Natural killer cell (primary cell): Measurements from ENCODE around the gene AKAP6. TPM values are rescaled to one million over a fixed set of nuclear protein-coding genes. Genes with fewer than 3 reads are reported as not detected.

Experiments
- ATAC-seq, 3 donors: fragments of 150-1000 bp in 2 of 3; fragments of 200-7000 bp in 1 of 3; cut with Tn5 transposase; 1 replicate in 1 of 3; 2 replicates in 2 of 3; pipeline ENCODE4 v1.10.0; 2021; ENCODE audit warnings: mild to moderate bottlenecking in 2 of 3, moderate library complexity in 2 of 3
- DNase-seq, 2 donors: peaks; one replicate each; pipeline versions ENCODE4 v3.0.0 to v3.0.0-alpha.2; 2013 to 2021; ENCODE audit warnings: mixed read lengths in 1 of 2
- H3K27ac ChIP-seq: one replicate; pipeline ENCODE4 v1.5.1; 2013; ENCODE audit warnings: mild to moderate bottlenecking, low read length
- H3K27me3 ChIP-seq: one replicate; pipeline ENCODE4 v1.6.1; 2013; ENCODE audit warnings: low read length; ENCODE audit not compliant: control insufficient read depth, insufficient read depth
- H3K36me3 ChIP-seq: one replicate; pipeline ENCODE4 v1.6.1; 2013; ENCODE audit warnings: low read length; ENCODE audit not compliant: control insufficient read depth, insufficient read depth
- H3K4me1 ChIP-seq: one replicate; pipeline ENCODE4 v1.6.1; 2013; ENCODE audit warnings: low read length; ENCODE audit not compliant: control insufficient read depth, insufficient read depth
- H3K4me3 ChIP-seq: one replicate; pipeline ENCODE4 v1.5.1; 2013; ENCODE audit warnings: low read length
- H3K9me3 ChIP-seq: one replicate; pipeline ENCODE4 v1.6.1; 2013; ENCODE audit warnings: low read length; ENCODE audit not compliant: control insufficient read depth, insufficient read depth
- H3K27ac Mint-ChIP-seq, 2 donors: one replicate each; pipeline ENCODE4 v1.8.0; 2022; ENCODE audit warnings: mild to moderate bottlenecking in 2 of 2, mixed read lengths in 2 of 2, moderate library complexity in 1 of 2
- H3K27me3 Mint-ChIP-seq, 2 donors: one replicate each; pipeline ENCODE4 v1.8.0; 2022; ENCODE audit warnings: low read depth in 2 of 2, mixed read lengths in 2 of 2
- H3K36me3 Mint-ChIP-seq: one replicate; pipeline ENCODE4 v1.8.0; 2022; ENCODE audit warnings: mixed read lengths
- H3K4me1 Mint-ChIP-seq, 2 donors: one replicate each; pipeline ENCODE4 v1.8.0; 2022; ENCODE audit warnings: mixed read lengths in 2 of 2
- H3K4me3 Mint-ChIP-seq: one replicate; pipeline ENCODE4 v1.8.0; 2022; ENCODE audit warnings: mild to moderate bottlenecking, moderate library complexity, mixed read lengths
- H3K9me3 Mint-ChIP-seq, 2 donors: one replicate each; pipeline ENCODE4 v1.8.0; 2022; ENCODE audit warnings: mixed read lengths in 2 of 2
- WGBS: methylation state at CpG from one replicate; pipeline ENCODE4 v1.1.7; 2013; ENCODE audit warnings: missing lambda C conversion rate; ENCODE audit not compliant: insufficient coverage; 5-methylcytosine and 5-hydroxymethylcytosine counted together
- intact Hi-C: fragments of 100-400 bp; cut with micrococcal nuclease; formaldehyde crosslinking; loops from one replicate; pipeline ENCODE4 v1.14.2; 2022
- total RNA-seq, 4 donors: library from RNA; stranded (reverse); fragments of 120-200 nt in 1 of 4; gene quantifications; one replicate each; pipeline versions ENCODE4 v1.2.3 to v1.2.4, GENCODE V29; 2013 to 2022
- TF ChIP-seq, protein P1 (sequence below): fragments of 200-600 bp; IDR thresholded peaks from one replicate; pipeline ENCODE4 v1.8.0; 2022; ENCODE audit warnings: antibody characterized with exemption

Gene AKAP6
- total RNA-seq, 3 donors from 2014 or later (not counting 1 experiment from before 2014, with no cell fraction given) = 0.21 to 1.3 (median 0.80) TPM

- Histone ChIP-seq H3K9me3 (no peaks in the 10 kb centered on the region), H3K4me1 (no peaks in the 10 kb centered on the region), H3K4me3 (no peak overlapping the region), H3K27ac (no peak overlapping the region), H3K36me3 (no peaks in the 10 kb centered on the region), H3K27me3 (no peaks in the 10 kb centered on the region)
- WGBS = 80% methylated on average over 2 of the region's 3 CpGs
- TF ChIP-seq, protein P1, sequence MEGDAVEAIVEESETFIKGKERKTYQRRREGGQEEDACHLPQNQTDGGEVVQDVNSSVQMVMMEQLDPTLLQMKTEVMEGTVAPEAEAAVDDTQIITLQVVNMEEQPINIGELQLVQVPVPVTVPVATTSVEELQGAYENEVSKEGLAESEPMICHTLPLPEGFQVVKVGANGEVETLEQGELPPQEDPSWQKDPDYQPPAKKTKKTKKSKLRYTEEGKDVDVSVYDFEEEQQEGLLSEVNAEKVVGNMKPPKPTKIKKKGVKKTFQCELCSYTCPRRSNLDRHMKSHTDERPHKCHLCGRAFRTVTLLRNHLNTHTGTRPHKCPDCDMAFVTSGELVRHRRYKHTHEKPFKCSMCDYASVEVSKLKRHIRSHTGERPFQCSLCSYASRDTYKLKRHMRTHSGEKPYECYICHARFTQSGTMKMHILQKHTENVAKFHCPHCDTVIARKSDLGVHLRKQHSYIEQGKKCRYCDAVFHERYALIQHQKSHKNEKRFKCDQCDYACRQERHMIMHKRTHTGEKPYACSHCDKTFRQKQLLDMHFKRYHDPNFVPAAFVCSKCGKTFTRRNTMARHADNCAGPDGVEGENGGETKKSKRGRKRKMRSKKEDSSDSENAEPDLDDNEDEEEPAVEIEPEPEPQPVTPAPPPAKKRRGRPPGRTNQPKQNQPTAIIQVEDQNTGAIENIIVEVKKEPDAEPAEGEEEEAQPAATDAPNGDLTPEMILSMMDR = no peak
- Mint-ChIP-seq H3K4me1 (no peaks in the 10 kb centered on the region), H3K36me3 (no peaks in the 10 kb centered on the region), H3K9me3 (peaks cover 2 to 4% of the 10 kb centered on the region in 2 donors), H3K27me3 (no peaks in the 10 kb centered on the region), H3K4me3 (no peak overlapping the region), H3K27ac (no peak overlapping the region)
- intact Hi-C loops = no loop called here
- ATAC-seq (no peak), DNase-seq (no peak)
Measured at GRCh38 chr14:32629236-32629635, 300.1 kb downstream of the AKAP6 start.

DNA sequence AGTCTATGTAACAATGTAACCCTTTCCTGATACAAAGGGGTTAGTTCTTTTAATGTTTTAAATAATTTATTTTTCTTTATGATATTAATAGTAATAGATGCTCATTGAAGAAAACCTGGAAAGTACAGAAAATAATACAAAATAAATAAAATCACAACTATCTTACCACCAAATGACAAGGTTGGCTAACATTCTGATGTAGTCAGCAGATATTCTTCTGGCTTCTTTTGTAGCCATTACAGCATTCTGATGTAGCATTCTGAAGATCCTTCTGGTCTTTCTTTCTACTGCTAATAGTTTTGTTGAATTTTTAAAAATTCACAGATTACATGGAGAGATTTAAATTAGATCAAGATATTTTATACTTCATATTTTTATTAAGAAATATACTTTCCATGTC lies 301.6 kb downstream of the AKAP6 start:
- intact Hi-C loops = no loop called here
- Mint-ChIP-seq H3K4me1 (no peaks in the 10 kb centered on the region), H3K27me3 (no peaks in the 10 kb centered on the region), H3K36me3 (no peaks in the 10 kb centered on the region), H3K9me3 (peaks cover 2 to 4% of the 10 kb centered on the region in 2 donors), H3K27ac (no peak overlapping the region), H3K4me3 (no peak overlapping the region)
- DNase-seq (no peak), ATAC-seq (no peak)
- TF ChIP-seq, protein P1 = no peak
- H3K9me3 ChIP-seq = no peaks in the 10 kb centered on the region
- no peaks in the 10 kb centered on the region for H3K4me1 ChIP-seq
- no peak overlapping the region for H3K27ac ChIP-seq
- no peak overlapping the region for H3K4me3 ChIP-seq
- H3K27me3 ChIP-seq = no peaks in the 10 kb centered on the region
- H3K36me3 ChIP-seq = no peaks in the 10 kb centered on the region

GRCh38 chr14:32633224-32633859 lies 304.2 kb downstream of the AKAP6 start:
- ATAC-seq (no peak), DNase-seq (no peak)
- Histone ChIP-seq H3K27me3 (no peaks in the 10 kb centered on the region), H3K4me1 (no peaks in the 10 kb centered on the region), H3K9me3 (no peaks in the 10 kb centered on the region), H3K27ac (no peak overlapping the region), H3K4me3 (no peak overlapping the region), H3K36me3 (no peaks in the 10 kb centered on the region)
- Mint-ChIP-seq H3K27me3 (no peaks in the 10 kb centered on the region), H3K9me3 (no peaks in the 10 kb centered on the region), H3K4me3 (no peak overlapping the region), H3K4me1 (no peaks in the 10 kb centered on the region), H3K27ac (no peak overlapping the region), H3K36me3 (no peaks in the 10 kb centered on the region)
- 87% methylated on average over 2 of the region's 3 CpGs for WGBS
- TF ChIP-seq, protein P1 = no peak
- intact Hi-C loops = no loop called here

DNA sequence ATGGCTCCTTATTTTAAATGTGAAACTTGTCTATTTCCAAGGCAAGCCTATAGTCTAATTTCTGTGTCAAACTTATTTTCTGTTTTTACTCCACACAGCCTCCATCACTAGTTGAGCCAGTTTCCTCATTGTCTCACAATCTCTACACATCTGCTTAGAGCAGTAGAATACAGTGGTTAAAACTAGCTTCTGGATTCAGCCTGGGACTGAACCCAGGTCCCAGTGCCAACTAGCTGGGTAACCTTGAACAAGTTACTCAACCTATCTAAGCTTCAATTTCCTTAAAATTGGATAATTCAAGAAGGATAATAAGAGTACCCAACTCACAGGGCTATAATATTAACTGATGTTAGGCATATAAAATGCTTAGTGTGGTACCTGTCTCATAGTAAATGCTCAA lies 304.8 kb downstream of the AKAP6 start:
- H3K4me1 Mint-ChIP-seq = no peaks in the 10 kb centered on the region
- TF ChIP-seq, protein P1 = no peak
- intact Hi-C loops = no loop called here
- no peak overlapping the region for H3K27ac Mint-ChIP-seq
- Histone ChIP-seq H3K4me3 (no peak overlapping the region), H3K36me3 (no peaks in the 10 kb centered on the region), H3K27me3 (no peaks in the 10 kb centered on the region), H3K4me1 (no peaks in the 10 kb centered on the region), H3K9me3 (no peaks in the 10 kb centered on the region), H3K27ac (no peak overlapping the region)
- H3K4me3 Mint-ChIP-seq = no peak overlapping the region
- ATAC-seq = no peak
- no peaks in the 10 kb centered on the region for H3K27me3 Mint-ChIP-seq
- no peaks in the 10 kb centered on the region for H3K9me3 Mint-ChIP-seq
- DNase-seq = no peak
- H3K36me3 Mint-ChIP-seq = no peaks in the 10 kb centered on the region
